Tibial nerve (tissue), 4 donors: ENCODE results near the gene EPX. TPM values are rescaled to one million over a fixed set of nuclear protein-coding genes. Genes with fewer than 3 reads are reported as not detected.

Experiments
- DNase-seq, 2 donors: peaks; one replicate each; pipeline ENCODE4 v3.0.0-alpha.2; 2019; ENCODE audit warnings: low spot score in 2 of 2
- H3K27ac ChIP-seq, 4 donors: fragments of 200-600 bp; sonication (generic) in 3 of 4; one replicate each; pipeline ENCODE4 v1.5.1; 2017 to 2019; ENCODE audit warnings: mild to moderate bottlenecking in 1 of 4
- H3K27me3 ChIP-seq, 2 donors: fragments of 200-600 bp; sonication (generic) in 1 of 2; one replicate each; pipeline versions ENCODE4 v1.5.1 to v1.6.0; 2017 to 2019
- H3K36me3 ChIP-seq, 3 donors: fragments of 200-600 bp; sonication (generic); one replicate each; pipeline ENCODE4 v1.5.1; 2018 to 2019
- H3K4me1 ChIP-seq, 4 donors: fragments of 200-600 bp; sonication (generic) in 3 of 4; one replicate each; pipeline ENCODE4 v1.5.1; 2017 to 2019
- H3K4me3 ChIP-seq, 4 donors: fragments of 200-600 bp; sonication (generic) in 3 of 4; one replicate each; pipeline ENCODE4 v1.5.1; 2017 to 2019; ENCODE audit warnings: mild to moderate bottlenecking in 1 of 4, moderate library complexity in 1 of 4
- H3K9me3 ChIP-seq, 4 donors: fragments of 200-600 bp; sonication (generic) in 3 of 4; one replicate each; pipeline ENCODE4 v1.5.1; 2017 to 2019
- CTCF ChIP-seq, 5 experiments: fragments of 200-600 bp in 3 of 5; fragments of 450-650 bp in 2 of 5; sonication (generic) in 3 of 5; IDR thresholded peaks; one replicate each; pipeline ENCODE4 v1.5.1; 2016 to 2019; ENCODE audit warnings: antibody characterized with exemption in 5 of 5, mild to moderate bottlenecking in 3 of 5, moderate library complexity in 2 of 5
- EP300 ChIP-seq, 2 donors: sonication (generic); formaldehyde crosslinking; IDR thresholded peaks; one replicate each; pipeline ENCODE4 v1.6.1; 2017; ENCODE audit warnings: antibody characterized with exemption in 2 of 2, mild to moderate bottlenecking in 1 of 2
- POLR2A ChIP-seq, 2 donors: fragments of 450-650 bp; IDR thresholded peaks; one replicate each; pipeline ENCODE4 v1.6.1; 2017; ENCODE audit warnings: antibody characterized with exemption in 2 of 2, mild to moderate bottlenecking in 2 of 2, moderate library complexity in 2 of 2
- WGBS, 2 donors: methylation state at CpG; one replicate each; pipeline ENCODE4 v1.1.5; 2018; 5-methylcytosine and 5-hydroxymethylcytosine counted together
- total RNA-seq, 4 donors: library from RNA; depleted of rRNA; stranded (reverse); fragments of >200 nt; gene quantifications; one replicate each; pipeline ENCODE4 v1.1.0, GENCODE V29; 2016

The EPX gene
- total RNA-seq, 4 donors from 2014 or later, result not detected

GRCh38 chr17:58184986-58185761, 7.4 kb upstream of the EPX start:
- no peaks in the 10 kb centered on the region for H3K9me3 ChIP-seq
- H3K4me3 ChIP-seq, result no peak overlapping the region
- WGBS, 2 donors, result 77% methylated on average over 8 of the region's 8 CpGs
- no peaks in the 10 kb centered on the region for H3K36me3 ChIP-seq
- no peak for TF ChIP-seq POLR2A (IDR thresholded peaks at IDR 0.05)
- no peak for TF ChIP-seq EP300 (IDR thresholded peaks at IDR 0.05)
- no peak overlapping the region for H3K27ac ChIP-seq
- no peaks in the 10 kb centered on the region for H3K4me1 ChIP-seq
- no peaks in the 10 kb centered on the region for H3K27me3 ChIP-seq
- no peak for DNase-seq

- H3K27ac ChIP-seq, result no peak overlapping the region
- WGBS, 2 donors, result 80 to 95% methylated on average over 4 of the region's 4 CpGs
- DNase-seq, result no peak
Observed at GRCh38 chr17:58186591-58186990, 5.9 kb upstream of the EPX start.

GRCh38 chr17:58187063-58187462, 5.5 kb upstream of the EPX start:
- DNase-seq, result no peak
- Histone ChIP-seq H3K4me1 (no peaks in the 10 kb centered on the region), H3K27ac (no peak overlapping the region), H3K9me3 (no peaks in the 10 kb centered on the region), H3K36me3 (no peaks in the 10 kb centered on the region), H3K4me3 (no peak overlapping the region), H3K27me3 (peaks cover 0 to 9% of the 10 kb centered on the region in 2 donors)
- TF ChIP-seq CTCF (IDR thresholded peaks at IDR 0.05), result no peak
- WGBS, 2 donors, result 90 to 93% methylated on average over 6 of the region's 6 CpGs

More at GRCh38 chr17:58186591-58186990, 5.9 kb upstream of the EPX start:
- H3K9me3 ChIP-seq, result no peaks in the 10 kb centered on the region
- TF ChIP-seq EP300 (IDR thresholded peaks at IDR 0.05) (no peak), CTCF (IDR thresholded peaks at IDR 0.05) (no peak), POLR2A (IDR thresholded peaks at IDR 0.05) (no peak)
- H3K4me1 ChIP-seq, result no peaks in the 10 kb centered on the region
- no peak overlapping the region for H3K4me3 ChIP-seq
- H3K27me3 ChIP-seq, result peaks cover 0 to 9% of the 10 kb centered on the region in 2 donors
- no peaks in the 10 kb centered on the region for H3K36me3 ChIP-seq

GRCh38 chr17:58187675-58188074, 4.9 kb upstream of the EPX start:
- TF ChIP-seq CTCF (IDR thresholded peaks at IDR 0.05), result no peak
- no peak for TF ChIP-seq POLR2A (IDR thresholded peaks at IDR 0.05)
- TF ChIP-seq EP300 (IDR thresholded peaks at IDR 0.05), result no peak
- DNase-seq, result no peak
- H3K4me3 ChIP-seq, result no peak overlapping the region
- no peaks in the 10 kb centered on the region for H3K4me1 ChIP-seq
- H3K36me3 ChIP-seq, result no peaks in the 10 kb centered on the region
- H3K27ac ChIP-seq, result no peak overlapping the region
- H3K27me3 ChIP-seq, result peaks cover 0 to 15% of the 10 kb centered on the region in 2 donors
- WGBS, 2 donors, result 48 to 57% methylated on average over 7 of the region's 7 CpGs
- no peaks in the 10 kb centered on the region for H3K9me3 ChIP-seq

GRCh38 chr17:58189436-58190146, 2.9 kb upstream of the EPX start:
- Histone ChIP-seq H3K27me3 (peaks cover 0 to 16% of the 10 kb centered on the region in 2 donors), H3K4me3 (no peak overlapping the region), H3K27ac (no peak overlapping the region), H3K4me1 (no peaks in the 10 kb centered on the region), H3K9me3 (no peaks in the 10 kb centered on the region), H3K36me3 (no peaks in the 10 kb centered on the region)
- no peak for TF ChIP-seq CTCF (IDR thresholded peaks at IDR 0.05)
- 66% methylated on average over 11 of the region's 11 CpGs for WGBS, 2 donors
- DNase-seq, result peak in 1 of 2 donors; percentile 12
